GM21723 (cell line): ENCODE measurements around the gene RAD9B.
A peak's percentile ranks its signal among the peaks of the same experiment; 100 is the strongest.
"Not testable (repeated sequence)": the region's sequence is repeated elsewhere in the genome, so short reads cannot be mapped to it uniquely, and the experiment has no call there.

ENCODE experiments used
- ATAC-seq: cut with Tn5 transposase; IDR thresholded peaks from one replicate; pipeline ENCODE4 v1.9.1; 2021; ENCODE audit warnings: mild to moderate bottlenecking, moderate library complexity; ENCODE audit not compliant: unreplicated experiment

The RAD9B gene

GRCh38 chr12:110520876-110521712 lies 19.0 kb downstream of the RAD9B start:
- not testable (repeated sequence) for ATAC-seq

DNA sequence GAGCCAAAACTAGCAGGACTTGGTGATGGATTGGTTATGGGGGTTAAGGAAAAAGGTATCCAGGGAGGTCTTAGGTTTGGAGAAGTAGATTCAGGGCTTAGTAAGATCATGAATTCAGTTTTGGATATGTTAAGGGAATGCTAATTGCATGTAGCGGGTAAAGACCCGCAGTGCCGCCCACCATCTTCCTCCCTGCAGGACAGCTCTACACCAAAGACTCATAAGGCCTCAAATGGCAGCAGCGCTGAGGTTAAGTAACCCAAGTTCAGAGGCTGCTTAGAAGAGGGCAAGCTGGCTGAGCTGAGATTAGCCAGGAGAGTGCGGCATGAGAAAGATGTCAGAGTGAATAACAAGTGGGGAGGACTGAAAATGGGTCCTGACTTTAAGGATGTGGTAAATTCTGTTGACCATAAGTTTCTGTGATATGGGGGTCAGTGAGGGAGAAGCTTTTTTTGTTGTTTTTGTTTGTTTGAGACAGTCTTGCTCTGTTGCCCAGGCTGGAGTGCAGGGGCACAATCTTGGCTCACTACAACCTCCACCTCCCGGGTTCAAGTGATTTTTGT lies 26.2 kb downstream of the RAD9B start:
- no peak for ATAC-seq

GRCh38 chr12:110530511-110530910 lies 28.4 kb downstream of the RAD9B start:
- no peak for ATAC-seq

DNA sequence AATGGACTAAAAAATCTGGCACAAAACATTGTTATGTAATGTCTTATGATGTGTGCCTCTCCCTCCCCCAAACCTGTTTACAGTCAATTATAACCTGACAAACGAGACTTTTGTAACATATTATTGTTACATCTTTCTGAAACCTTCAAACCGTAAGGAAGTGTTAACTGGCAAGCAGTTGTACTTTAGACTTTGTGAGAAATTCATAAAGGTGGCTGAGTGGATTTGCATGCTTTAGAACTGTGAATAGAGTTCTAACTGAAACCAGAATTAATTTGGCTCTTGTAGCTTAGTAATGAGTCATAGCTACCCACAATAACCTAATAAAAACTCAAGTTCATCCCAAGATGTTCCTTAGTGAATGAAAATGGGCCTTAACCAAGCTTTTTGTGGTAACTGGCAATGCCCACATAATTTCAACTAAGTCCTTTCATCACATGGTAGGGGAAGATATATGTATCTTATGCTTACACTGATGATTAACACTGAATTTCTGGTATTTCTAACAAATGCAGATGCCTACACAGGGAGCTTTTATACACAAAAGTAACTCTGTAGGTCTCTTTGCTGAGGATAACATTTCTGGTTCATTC lies 29.7 kb downstream of the RAD9B start:
- peak; percentile 78 for ATAC-seq

GRCh38 chr12:110532644-110533043 lies 30.5 kb downstream of the RAD9B start:
- no peak for ATAC-seq

GRCh38 chr12:110533607-110534006 lies 31.5 kb downstream of the RAD9B start:
- ATAC-seq = no peak

- ATAC-seq = no peak
Observed at GRCh38 chr12:110534811-110535210, 32.7 kb downstream of the RAD9B start.

- ATAC-seq = no peak
Observed at GRCh38 chr12:110536834-110537604, 34.9 kb downstream of the RAD9B start.

- ATAC-seq = no peak
Observed at GRCh38 chr12:110537605-110538409, 35.7 kb downstream of the RAD9B start.

- no peak for ATAC-seq
Observed at GRCh38 chr12:110538869-110539622, 36.9 kb downstream of the RAD9B start.

- no peak for ATAC-seq
Observed at GRCh38 chr12:110540048-110540447, 37.9 kb downstream of the RAD9B start.

GRCh38 chr12:110543252-110543959 lies 41.3 kb downstream of the RAD9B start:
- no peak for ATAC-seq

DNA sequence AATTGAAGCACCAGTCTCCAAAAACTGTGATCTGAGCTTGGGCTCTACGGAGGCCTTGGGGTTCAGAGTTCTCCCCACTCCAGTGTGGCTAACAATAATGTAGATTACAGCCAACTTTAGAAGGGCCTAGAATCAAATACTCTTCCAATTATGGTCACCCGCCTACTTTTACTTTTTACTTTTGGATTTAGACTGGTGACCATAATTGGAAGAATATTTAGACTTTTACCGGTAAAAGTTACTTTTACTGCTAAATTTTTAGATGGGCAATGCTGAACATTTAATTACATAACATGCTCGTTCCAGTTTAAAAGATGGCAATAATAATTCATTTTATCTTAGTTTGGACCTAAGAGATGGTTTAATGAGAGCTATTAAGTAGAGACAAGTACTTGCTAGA lies 41.8 kb downstream of the RAD9B start:
- no peak for ATAC-seq

GRCh38 chr12:110545259-110545658 lies 43.1 kb downstream of the RAD9B start:
- ATAC-seq = not testable (repeated sequence)

DNA sequence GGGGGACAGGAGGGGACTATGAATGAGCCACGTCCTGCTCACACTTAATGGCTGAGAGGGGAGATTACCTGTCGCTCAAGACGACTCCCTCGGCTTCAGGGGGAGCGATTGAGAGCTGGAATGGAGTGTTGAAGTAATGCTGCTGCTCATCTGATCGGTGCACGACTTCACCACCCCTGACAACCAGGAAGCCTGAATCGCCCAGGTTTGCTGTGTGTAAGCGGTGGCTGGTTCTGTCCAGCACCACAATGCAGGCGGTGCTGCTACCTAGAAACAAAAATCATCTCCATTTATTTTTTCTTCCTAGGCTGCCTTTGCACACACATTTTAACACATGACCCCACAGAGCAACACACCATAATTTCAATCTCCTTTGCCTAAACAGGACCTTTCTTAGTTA lies 43.7 kb downstream of the RAD9B start:
- no peak for ATAC-seq

DNA sequence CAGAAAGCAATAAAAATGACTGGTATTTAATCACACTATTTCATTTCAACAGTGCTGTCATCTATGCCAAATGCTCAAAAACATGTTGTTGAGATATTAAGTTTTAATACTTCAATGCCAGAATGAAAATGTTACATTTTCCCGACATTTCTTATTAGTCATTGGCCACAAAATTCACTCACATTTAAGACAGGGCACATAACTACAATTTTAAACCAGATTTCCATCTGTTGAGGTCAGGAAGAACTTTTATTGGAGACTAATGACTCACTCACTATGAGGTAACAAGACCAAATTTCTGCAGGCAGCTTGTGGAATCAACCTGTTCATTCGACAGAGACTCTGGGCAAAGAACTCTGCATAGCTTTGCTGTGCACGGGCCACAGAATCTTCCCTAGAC lies 44.2 kb downstream of the RAD9B start:
- no peak for ATAC-seq

- ATAC-seq = no peak
Observed at GRCh38 chr12:110547090-110547489, 45.0 kb downstream of the RAD9B start.

- ATAC-seq = no peak
Observed at GRCh38 chr12:110548678-110549077, 46.5 kb downstream of the RAD9B start.

DNA sequence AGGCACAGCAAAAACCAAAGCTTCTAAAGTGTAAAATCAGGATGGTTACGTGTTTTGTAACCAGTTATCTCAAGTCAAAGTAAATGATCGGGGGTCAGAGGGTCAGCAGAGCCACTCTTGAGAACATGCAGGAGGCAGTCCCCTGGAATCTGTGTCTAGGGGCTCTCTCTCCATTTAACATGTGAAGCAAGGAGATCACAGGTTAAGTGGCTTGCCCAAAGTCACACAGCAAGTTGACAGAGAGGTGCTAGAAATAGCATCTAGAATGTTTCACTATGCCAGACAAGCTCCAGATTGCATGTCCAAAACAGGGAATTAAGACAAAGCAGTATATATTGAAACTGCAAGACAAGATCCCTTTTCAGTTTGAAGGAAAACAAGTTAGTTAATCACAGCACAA lies 47.6 kb downstream of the RAD9B start:
- no peak for ATAC-seq
